GM19099 (cell line): ENCODE data around the gene PAPLN.

Experiments
- POLR2A ChIP-seq: IDR thresholded peaks from 3 replicates; pipeline ENCODE4 v1.6.1; 2011; ENCODE audit warnings: low read depth; ENCODE audit not compliant: insufficient read length; ENCODE audit errors: extremely low read depth

The PAPLN gene, protein sequence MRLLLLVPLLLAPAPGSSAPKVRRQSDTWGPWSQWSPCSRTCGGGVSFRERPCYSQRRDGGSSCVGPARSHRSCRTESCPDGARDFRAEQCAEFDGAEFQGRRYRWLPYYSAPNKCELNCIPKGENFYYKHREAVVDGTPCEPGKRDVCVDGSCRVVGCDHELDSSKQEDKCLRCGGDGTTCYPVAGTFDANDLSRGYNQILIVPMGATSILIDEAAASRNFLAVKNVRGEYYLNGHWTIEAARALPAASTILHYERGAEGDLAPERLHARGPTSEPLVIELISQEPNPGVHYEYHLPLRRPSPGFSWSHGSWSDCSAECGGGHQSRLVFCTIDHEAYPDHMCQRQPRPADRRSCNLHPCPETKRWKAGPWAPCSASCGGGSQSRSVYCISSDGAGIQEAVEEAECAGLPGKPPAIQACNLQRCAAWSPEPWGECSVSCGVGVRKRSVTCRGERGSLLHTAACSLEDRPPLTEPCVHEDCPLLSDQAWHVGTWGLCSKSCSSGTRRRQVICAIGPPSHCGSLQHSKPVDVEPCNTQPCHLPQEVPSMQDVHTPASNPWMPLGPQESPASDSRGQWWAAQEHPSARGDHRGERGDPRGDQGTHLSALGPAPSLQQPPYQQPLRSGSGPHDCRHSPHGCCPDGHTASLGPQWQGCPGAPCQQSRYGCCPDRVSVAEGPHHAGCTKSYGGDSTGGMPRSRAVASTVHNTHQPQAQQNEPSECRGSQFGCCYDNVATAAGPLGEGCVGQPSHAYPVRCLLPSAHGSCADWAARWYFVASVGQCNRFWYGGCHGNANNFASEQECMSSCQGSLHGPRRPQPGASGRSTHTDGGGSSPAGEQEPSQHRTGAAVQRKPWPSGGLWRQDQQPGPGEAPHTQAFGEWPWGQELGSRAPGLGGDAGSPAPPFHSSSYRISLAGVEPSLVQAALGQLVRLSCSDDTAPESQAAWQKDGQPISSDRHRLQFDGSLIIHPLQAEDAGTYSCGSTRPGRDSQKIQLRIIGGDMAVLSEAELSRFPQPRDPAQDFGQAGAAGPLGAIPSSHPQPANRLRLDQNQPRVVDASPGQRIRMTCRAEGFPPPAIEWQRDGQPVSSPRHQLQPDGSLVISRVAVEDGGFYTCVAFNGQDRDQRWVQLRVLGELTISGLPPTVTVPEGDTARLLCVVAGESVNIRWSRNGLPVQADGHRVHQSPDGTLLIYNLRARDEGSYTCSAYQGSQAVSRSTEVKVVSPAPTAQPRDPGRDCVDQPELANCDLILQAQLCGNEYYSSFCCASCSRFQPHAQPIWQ

DNA sequence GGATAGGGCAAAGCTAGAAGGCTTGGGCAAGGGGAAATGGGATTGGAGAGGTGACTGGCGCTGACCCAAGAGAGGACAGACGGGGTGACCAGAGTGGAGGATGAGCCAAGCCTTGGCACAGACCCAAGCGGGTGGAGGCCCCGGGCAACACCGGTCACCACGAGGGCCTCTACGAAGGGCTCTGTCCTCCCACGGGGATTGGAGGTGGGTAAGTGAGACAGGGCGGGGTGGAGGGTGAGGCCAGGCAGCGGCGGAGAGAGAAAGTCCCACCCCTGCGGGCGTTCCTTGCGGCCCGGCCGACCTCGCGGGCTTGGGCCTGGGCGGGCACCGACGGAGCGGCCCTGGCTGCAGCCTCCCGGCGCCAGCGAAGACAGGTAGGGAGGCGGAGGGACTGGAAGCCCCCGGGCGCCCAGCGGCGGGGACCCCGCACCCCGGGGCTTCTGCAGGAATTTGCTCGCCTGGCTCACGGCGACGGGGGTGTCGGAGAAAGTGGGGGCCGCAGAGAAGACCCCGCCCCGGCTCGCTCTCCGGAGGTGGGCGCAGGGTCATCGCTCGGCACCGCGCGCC, at the start of gene PAPLN:
Gene PAPLN, plus strand, starts transcription at position 288 of the 567 bp plus-strand sequence. CDS start 2,273 bp downstream, outside the sequence.
- TF ChIP-seq POLR2A: no peak

DNA sequence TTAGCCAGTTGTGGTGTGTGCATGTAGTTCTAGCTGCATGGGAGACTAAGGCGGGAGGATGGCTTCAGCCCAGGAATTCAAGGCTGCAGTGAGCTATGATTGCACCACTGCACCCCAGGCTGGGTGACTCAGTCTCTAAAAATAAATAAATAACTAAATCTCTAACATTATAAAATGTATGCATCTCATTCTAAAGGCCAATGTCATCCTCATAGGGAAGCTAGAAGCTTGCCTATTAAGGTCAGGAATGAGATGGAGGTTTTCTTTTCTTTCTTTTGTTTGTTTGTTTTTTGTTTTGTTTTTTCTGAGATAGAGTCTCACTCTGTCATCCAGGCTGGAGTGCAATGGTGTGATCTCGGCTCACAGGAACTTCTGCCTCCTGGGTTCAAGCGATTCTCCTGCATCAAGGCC, 48.8 kb upstream of the PAPLN start:
- TF ChIP-seq POLR2A: no peak

DNA sequence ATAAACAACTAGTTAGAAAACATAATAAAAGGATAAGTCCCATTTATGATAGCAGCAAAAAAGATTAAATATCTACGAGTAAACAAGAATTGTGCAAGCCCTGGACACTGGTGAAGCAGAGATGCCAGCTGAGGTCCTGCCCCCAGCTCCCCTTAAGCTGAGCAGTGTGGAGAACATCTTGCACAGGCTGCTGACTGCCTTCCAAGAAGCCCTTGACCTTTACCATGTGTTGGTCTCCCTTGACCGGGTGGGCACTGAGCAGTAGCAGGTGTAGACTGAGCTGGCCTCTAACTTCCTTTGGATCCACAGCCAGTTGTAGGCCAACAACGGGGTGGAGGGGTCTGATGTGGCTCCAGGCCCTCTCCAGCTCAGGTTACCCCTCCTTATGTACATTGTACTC, 47.7 kb upstream of the PAPLN start:
- no peak for TF ChIP-seq POLR2A

DNA sequence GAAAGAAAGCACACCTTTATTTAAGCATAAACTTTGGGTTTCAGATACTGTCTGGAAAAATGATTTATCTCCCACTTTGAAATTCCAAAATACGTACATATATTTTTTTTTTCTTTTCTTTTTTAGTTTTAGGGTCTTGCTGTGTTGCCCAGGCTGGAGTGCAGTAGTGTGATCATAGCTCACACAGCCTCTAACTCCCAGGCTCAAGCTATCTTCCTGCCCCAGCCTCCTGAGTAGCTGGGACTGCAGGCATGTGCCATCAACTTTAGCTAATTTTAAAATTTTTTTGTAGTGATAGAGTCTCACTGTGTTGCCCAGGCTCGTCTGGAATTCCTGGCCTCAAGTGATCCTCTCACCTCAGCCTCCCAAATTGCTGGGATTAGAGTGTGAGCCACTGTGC, 45.9 kb upstream of the PAPLN start:
- no peak for TF ChIP-seq POLR2A

DNA sequence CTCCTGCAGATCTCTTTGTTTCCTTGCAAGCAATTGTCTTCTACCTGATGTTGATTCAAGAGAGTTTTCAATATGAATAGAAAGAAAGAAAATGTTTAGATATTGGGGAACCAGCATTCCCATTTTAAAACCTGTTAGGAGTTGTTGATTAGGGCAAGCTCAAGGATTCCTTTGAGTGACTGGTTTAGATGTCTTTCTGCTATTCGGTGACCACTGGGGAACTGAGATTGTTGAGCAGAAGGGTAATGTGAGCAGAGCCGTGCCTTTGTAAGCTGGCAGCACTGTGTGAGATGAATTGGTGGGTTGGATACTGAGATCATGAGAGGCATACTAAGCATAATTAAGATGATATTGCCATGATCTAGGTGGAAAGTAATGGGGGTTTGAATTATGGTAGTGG, 39.1 kb upstream of the PAPLN start:
- no peak for TF ChIP-seq POLR2A

DNA sequence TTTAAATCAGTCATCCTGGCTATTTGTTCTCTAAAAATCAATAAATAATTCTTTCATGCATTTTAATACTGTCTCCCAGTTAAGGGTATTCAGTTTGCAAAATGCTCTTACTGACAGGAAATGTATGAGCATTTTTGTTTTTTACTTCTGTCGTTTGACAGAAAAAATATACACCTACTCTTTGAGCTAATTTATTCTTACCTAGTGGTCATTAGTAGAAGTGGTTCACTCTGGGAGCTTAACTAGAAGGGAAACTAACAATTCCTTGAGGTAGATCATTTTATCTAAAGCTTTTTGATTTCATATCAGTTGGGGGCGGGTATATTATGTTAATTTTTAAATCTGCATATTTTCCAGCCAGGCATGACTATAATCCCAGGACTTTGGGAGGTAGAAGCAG, 33.8 kb upstream of the PAPLN start:
- TF ChIP-seq POLR2A: no peak

DNA sequence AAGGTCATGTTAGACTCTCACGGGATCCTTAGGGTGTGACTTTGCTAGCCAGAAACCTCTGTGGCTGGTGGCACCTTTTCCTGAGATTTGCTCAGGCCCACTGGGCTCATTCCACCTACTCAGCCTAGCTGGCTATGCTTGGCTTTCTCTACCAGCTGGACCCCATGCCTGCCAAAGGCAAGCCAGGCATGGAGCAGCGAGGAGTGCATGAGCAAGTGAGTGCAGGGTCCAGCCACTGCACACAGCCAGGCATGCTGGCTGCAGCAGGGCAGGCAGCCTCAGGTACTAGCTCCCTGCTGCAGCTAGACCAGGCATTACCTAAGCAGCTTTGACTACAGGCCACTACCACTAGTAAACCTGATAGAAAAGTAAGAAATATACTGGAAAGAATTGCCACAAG, 29.7 kb upstream of the PAPLN start:
- no peak for TF ChIP-seq POLR2A

DNA sequence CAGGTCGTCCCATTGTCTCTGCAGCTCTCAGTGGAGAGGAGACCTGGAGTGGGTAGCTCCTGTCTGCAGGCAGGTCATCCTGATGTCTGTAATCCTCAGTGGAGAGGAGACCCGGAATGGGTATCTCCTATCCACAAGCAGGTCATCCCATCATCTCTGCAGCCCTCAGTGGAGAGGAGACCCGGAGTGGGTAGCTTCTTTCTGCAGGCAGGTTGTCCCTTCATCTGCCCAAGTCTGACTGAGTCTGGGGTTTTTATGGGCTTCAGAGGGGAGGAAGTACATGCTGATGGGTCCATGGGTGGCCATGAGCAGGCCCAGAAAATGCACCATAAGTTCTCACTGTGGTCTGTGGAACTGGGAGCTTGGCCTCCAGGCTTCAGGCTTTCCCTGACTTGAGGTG, 28.9 kb upstream of the PAPLN start:
- TF ChIP-seq POLR2A: no peak

DNA sequence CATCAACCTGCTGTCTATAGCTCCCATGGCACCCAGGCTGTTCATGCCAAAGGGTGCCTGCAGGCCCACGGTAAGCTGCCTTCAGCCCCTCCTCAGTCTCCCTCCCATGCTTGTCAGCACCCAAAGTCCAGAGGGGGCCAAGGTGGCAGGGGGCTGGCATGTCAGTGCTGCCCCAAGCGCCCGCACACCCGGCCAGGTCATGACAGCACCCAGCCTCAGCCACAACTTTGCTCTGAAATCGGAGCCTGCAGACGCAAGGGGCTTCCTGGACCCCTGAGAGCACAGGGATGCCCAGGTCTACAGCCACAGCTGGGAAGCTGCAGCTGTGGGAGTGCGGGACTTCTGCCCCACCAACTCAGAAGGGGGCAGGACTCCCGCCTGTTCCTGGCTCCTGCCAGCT, 28.5 kb upstream of the PAPLN start:
- no peak for TF ChIP-seq POLR2A

DNA sequence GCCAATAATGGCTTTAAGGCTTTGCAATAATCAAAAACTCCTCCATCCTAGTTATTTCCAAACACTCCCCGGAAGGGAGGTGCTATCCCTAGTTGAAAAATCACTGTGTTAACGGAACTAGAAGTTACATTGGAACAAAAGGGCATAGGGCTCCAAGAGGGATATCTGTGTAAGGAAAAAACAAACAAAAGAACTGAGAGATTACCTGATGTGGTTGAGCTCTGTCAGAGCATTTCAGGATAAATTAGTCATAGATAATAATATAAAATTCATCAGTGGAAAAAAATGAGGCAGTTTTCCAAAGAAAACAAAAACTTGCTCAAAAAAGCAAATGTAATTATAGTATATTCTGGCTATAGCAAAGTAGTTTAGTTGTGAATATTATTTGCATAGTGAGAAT, 27.4 kb upstream of the PAPLN start:
- TF ChIP-seq POLR2A: no peak

DNA sequence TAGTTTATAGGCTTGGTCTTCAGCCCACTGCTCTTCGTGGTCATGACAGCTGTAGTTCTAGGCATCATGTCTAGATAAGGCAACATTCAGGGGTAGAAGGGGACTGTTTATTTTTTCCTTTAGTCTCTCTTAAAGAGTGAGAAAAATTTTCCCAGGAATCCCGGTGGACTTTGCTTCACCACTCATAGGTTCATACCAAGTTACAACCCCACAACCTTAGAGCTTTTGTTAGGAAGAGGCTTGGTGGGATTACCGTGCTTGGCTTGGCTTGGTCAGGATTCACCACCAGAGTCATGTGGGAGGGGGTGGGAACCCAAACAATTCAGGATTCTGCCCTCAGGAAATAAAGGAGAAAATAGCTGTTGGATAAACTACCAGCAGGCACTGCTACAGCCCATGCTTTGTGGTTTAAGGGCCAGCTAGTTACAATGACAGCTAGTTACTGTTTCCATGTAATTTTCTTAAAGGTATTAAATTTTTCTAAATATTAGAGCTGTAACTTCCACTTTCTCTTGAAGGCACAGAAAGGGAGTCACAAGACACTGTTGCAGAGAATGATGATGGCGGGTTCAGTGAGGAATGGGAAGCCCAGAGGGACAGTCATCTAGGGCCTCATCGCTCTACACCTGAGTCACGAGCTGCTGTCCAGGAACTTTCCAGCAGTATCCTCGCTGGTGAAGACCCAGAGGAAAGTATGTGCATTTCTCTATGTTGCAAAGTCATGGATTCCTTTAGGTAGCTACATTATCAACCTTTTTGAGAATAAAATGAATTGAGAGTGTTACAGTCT, 25.9 kb upstream of the PAPLN start:
- no peak for TF ChIP-seq POLR2A

DNA sequence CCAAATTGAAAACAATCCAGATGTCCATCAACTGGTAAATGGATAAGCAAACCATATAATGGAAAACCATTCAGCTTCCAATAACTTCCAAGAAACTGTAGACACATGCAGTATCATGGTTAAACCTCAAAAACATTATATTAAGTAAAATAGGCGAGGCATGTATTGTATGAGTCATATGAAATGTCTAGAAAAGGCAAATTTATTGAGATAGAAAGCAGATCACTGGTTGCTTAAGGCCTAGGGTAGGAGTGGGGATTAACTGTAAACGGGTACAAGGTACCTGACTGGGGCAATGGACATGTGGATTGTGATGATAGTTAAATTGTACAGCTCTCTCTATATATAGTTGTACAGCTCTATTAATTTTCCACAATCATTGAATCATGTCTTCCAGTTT, 21.3 kb upstream of the PAPLN start:
- TF ChIP-seq POLR2A: no peak

DNA sequence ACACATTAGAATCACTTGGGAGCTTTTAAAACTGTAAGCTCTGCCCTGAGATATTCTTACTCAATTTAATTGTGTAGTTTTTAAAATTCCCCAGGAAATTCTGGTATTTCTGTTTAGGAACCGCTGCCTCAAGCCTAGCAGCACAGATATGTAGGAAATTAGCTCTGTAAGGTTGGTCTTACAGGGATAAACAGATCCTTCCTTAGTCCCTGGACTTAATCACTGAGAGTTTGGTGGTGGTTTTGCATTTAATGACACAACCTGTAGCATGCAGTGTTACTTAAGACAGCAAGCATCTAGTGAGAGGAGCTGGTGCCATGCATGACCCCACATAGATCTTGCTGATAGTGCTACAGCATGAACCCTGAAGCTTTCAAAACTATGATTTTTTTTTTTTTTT, 19.9 kb upstream of the PAPLN start:
- TF ChIP-seq POLR2A: no peak

DNA sequence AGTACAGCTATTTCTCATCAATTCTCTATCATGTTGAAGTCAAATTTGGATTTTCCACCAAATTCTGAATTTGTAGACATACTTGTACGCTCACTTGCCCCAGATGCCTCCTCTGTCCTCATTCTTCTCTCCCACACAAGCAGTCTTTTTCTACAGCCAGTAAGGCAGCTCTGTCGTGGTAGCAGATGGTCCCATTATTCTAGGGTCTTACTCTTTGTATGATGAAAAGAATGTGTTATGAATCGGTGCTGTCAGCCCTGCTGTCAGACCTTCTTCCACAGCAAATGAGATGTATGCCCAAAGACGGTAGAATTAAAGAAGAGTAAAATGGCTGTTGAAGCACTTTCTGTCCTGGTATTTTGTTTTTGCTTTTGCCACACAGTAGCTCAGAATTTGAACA, 17.2 kb upstream of the PAPLN start:
- TF ChIP-seq POLR2A: no peak
